HEK293 (cell line): ENCODE data around the gene MROH2B.

ENCODE experiments used
- CTCF ChIA-PET: fragments of 350-600 bp; formaldehyde crosslinking; extraction: SDS; loops from one replicate; lab custom pipeline; 2021; ENCODE audit warnings: antibody characterized with exemption; lab: Yijun Ruan, JAX
- POLR2A ChIA-PET: fragments of 300-600 bp; formaldehyde crosslinking; extraction: SDS; loops from one replicate; lab custom pipeline; 2020; ENCODE audit warnings: antibody characterized with exemption, inconsistent platforms; lab: Yijun Ruan, JAX
- H3K27ac ChIP-seq: fragments of 200-500 bp; sonication (Bioruptor generic); 2 replicates; pipeline ENCODE4 v1.5.1; 2014; ENCODE audit warnings: low read depth, low read length, control low read depth, inconsistent platforms; ENCODE audit errors: extremely low read depth
- H3K36me3 ChIP-seq, 2 experiments: fragments of 200-500 bp in 1 of 2; sonication (Bioruptor generic) in 1 of 2; 1 replicate in 1 of 2; 2 replicates in 1 of 2; pipeline ENCODE4 v1.5.1; 2014 to 2017; ENCODE audit warnings: inconsistent platforms in 2 of 2, low read length in 2 of 2; ENCODE audit not compliant: control insufficient read depth in 2 of 2, insufficient read depth in 1 of 2
- H3K4me1 ChIP-seq: fragments of 200-500 bp; sonication (Bioruptor generic); 2 replicates; pipeline ENCODE4 v1.5.1; 2014; ENCODE audit warnings: mild to moderate bottlenecking, low read length, inconsistent platforms; ENCODE audit not compliant: control insufficient read depth, insufficient read depth
- H3K4me3 ChIP-seq: 2 replicates; pipeline ENCODE4 v1.5.1; 2011; ENCODE audit warnings: low read depth, mild to moderate bottlenecking, control low read depth, low read length, moderate library complexity
- H3K9me3 ChIP-seq: fragments of 200-500 bp; sonication (Bioruptor generic); 2 replicates; pipeline ENCODE4 v1.5.1; 2014; ENCODE audit warnings: low read depth, low read length, inconsistent platforms; ENCODE audit not compliant: control insufficient read depth, insufficient read depth
- KLF10 ChIP-seq: fragments of 450-650 bp; IDR thresholded peaks from 2 replicates; pipeline ENCODE4 v1.5.1; 2018; ENCODE audit warnings: missing biosample characterization, mild to moderate bottlenecking, missing genetic modification characterization
- OVOL3 ChIP-seq: fragments of 450-650 bp; formaldehyde crosslinking; IDR thresholded peaks from 2 replicates; pipeline ENCODE4 v1.5.1; 2016; ENCODE audit warnings: missing biosample characterization, missing genetic modification characterization
- ZFP3 ChIP-seq: fragments of 450-650 bp; formaldehyde crosslinking; IDR thresholded peaks from 2 replicates; pipeline ENCODE4 v1.5.1; 2016; ENCODE audit warnings: low read depth, missing biosample characterization, missing genetic modification characterization
- ZNF114 ChIP-seq: fragments of 450-650 bp; formaldehyde crosslinking; IDR thresholded peaks from 2 replicates; pipeline ENCODE4 v1.5.0; 2017; ENCODE audit warnings: missing biosample characterization, missing genetic modification characterization
- ZNF19 ChIP-seq: fragments of 450-650 bp; formaldehyde crosslinking; IDR thresholded peaks from 2 replicates; pipeline ENCODE4; 2016; ENCODE audit warnings: missing biosample characterization, missing genetic modification characterization, low read depth
- ZNF239 ChIP-seq: fragments of 450-650 bp; formaldehyde crosslinking; IDR thresholded peaks from 2 replicates; pipeline ENCODE4 v1.5.1; 2016; ENCODE audit warnings: missing biosample characterization, missing genetic modification characterization
- ZNF48 ChIP-seq: fragments of 450-650 bp; formaldehyde crosslinking; IDR thresholded peaks from 2 replicates; pipeline ENCODE4 v1.5.1; 2016; ENCODE audit warnings: missing biosample characterization, missing genetic modification characterization
- ZNF488 ChIP-seq: fragments of 450-650 bp; formaldehyde crosslinking; IDR thresholded peaks from 2 replicates; pipeline ENCODE4 v1.5.1; 2016; ENCODE audit warnings: missing biosample characterization, missing genetic modification characterization
- ZNF510 ChIP-seq: fragments of 450-650 bp; formaldehyde crosslinking; IDR thresholded peaks from 2 replicates; pipeline ENCODE4 v1.5.1; 2018; ENCODE audit warnings: mild to moderate bottlenecking, missing genetic modification characterization, missing biosample characterization; ENCODE audit not compliant: insufficient replicate concordance
- ZNF600 ChIP-seq: fragments of 450-650 bp; formaldehyde crosslinking; IDR thresholded peaks from 2 replicates; pipeline ENCODE4 v1.5.1; 2016; ENCODE audit warnings: missing biosample characterization, missing genetic modification characterization
- ZNF610 ChIP-seq: fragments of 450-650 bp; formaldehyde crosslinking; IDR thresholded peaks from 2 replicates; pipeline ENCODE4 v1.5.1; 2016; ENCODE audit warnings: missing biosample characterization, missing genetic modification characterization, borderline replicate concordance
- ZNF654 ChIP-seq: fragments of 450-650 bp; formaldehyde crosslinking; IDR thresholded peaks from 2 replicates; pipeline ENCODE4 v1.5.1; 2016; ENCODE audit warnings: low read depth, missing biosample characterization, missing genetic modification characterization
- ZNF664 ChIP-seq: fragments of 450-650 bp; formaldehyde crosslinking; IDR thresholded peaks from 2 replicates; pipeline ENCODE4 v1.5.1; 2016; ENCODE audit warnings: missing biosample characterization, missing genetic modification characterization
- ZNF785 ChIP-seq: fragments of 450-650 bp; formaldehyde crosslinking; IDR thresholded peaks from 2 replicates; pipeline ENCODE4 v1.5.1; 2016; ENCODE audit warnings: missing biosample characterization, missing genetic modification characterization
- ZNF830 ChIP-seq: fragments of 450-650 bp; IDR thresholded peaks from 2 replicates; pipeline ENCODE4 v1.5.0; 2018; ENCODE audit warnings: missing biosample characterization, missing genetic modification characterization, low read depth, mild to moderate bottlenecking, moderate library complexity
- ZSCAN4 ChIP-seq: fragments of 450-650 bp; formaldehyde crosslinking; IDR thresholded peaks from 2 replicates; pipeline ENCODE4 v1.5.1; 2017; ENCODE audit warnings: missing biosample characterization, missing genetic modification characterization
- TF ChIP-seq, protein P1 (sequence below): fragments of 450-650 bp; formaldehyde crosslinking; IDR thresholded peaks from 2 replicates; pipeline ENCODE4 v1.5.1; 2016; ENCODE audit warnings: missing biosample characterization, missing genetic modification characterization

Gene MROH2B

DNA sequence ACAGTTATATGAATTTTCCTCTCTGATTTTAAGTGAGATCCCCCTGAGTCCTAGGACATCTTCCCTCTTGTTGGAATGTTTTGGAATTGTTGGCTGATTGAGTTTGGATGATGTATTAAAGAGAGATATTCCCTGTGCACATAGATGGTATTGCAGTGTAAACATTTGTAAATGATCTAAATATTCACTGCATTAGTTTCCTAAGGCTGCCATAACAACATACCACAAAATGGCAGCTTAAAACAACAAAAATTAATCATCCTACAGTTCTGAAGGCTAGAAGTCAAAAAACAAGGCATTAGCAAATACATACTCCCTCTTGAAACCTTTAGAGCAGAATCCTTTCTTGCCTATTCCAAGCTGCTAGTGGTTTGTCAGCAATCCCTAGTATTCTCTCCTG lies 38.0 kb upstream of the MROH2B start (continued):
- no peak for TF ChIP-seq ZNF239 (tag by site-specific recombination)
- TF ChIP-seq ZNF664 (tag by site-specific recombination) = no peak
- TF ChIP-seq OVOL3 (tag by site-specific recombination) = no peak
- TF ChIP-seq ZFP3 = no peak
- no peak for TF ChIP-seq ZNF510 (tag by site-specific recombination)

DNA sequence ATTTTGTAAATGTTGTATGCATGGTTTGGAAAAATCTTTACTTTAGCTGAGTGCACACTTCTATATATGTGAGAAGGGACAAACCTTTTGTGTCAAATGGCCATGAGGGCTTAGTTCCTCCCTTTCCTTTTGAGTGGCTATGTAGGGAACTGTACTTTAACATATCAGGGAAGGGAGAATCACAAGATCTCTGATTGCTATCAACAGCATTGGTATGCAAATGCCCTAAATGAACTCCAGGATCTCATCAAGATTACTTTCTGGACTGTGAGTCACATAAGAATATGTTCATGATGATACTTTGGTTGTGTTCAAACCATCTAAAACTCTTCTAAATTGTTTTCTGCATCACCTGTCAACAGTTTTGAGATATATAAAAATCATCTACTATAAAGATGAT lies 31.2 kb upstream of the MROH2B start:
- H3K27ac ChIP-seq = no peak overlapping the region
- no peaks in the 10 kb centered on the region for H3K36me3 ChIP-seq
- no peak overlapping the region for H3K4me3 ChIP-seq
- no peaks in the 10 kb centered on the region for H3K4me1 ChIP-seq
- CTCF ChIA-PET = no interaction called here
- POLR2A ChIA-PET = no interaction called here
- H3K9me3 ChIP-seq = no peaks in the 10 kb centered on the region
- TF ChIP-seq KLF10 (tag by site-specific recombination) = no peak
- TF ChIP-seq ZNF48 = no peak
- no peak for TF ChIP-seq ZNF600
- TF ChIP-seq ZNF654 = no peak
- TF ChIP-seq ZNF610 (tag by site-specific recombination) = no peak
- TF ChIP-seq ZSCAN4 (tag by site-specific recombination) = no peak
- TF ChIP-seq ZNF830 (tag by site-specific recombination) = no peak
- TF ChIP-seq ZNF785 = no peak
- TF ChIP-seq, protein P1, sequence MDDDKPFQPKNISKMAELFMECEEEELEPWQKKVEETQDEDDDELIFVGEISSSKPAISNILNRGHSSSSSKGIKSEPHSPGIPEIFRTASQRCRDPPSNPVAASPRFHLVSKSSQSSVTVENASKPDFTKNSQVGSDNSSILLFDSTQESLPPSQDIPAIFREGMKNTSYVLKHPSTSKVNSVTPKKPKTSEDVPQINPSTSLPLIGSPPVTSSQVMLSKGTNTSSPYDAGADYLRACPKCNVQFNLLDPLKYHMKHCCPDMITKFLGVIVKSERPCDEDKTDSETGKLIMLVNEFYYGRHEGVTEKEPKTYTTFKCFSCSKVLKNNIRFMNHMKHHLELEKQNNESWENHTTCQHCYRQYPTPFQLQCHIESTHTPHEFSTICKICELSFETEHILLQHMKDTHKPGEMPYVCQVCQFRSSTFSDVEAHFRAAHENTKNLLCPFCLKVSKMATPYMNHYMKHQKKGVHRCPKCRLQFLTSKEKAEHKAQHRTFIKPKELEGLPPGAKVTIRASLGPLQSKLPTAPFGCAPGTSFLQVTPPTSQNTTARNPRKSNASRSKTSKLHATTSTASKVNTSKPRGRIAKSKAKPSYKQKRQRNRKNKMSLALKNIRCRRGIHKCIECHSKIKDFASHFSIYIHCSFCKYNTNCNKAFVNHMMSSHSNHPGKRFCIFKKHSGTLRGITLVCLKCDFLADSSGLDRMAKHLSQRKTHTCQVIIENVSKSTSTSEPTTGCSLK (tag by site-specific recombination) = no peak
- no peak for TF ChIP-seq ZNF19 (tag by site-specific recombination)
- TF ChIP-seq ZNF488 = no peak

- Histone ChIP-seq H3K4me3 (no peak overlapping the region), H3K36me3 (no peaks in the 10 kb centered on the region), H3K27ac (no peak overlapping the region), H3K9me3 (no peaks in the 10 kb centered on the region)
- POLR2A ChIA-PET = no interaction called here
- no peak for TF ChIP-seq ZNF114 (tag by site-specific recombination)
- no peak for TF ChIP-seq ZNF654
- TF ChIP-seq, all 188 proteins: peak for 0
- CTCF ChIA-PET = no interaction called here
- H3K4me1 ChIP-seq = no peaks in the 10 kb centered on the region
Measured at GRCh38 chr5:41097642-41098041, 26.5 kb upstream of the MROH2B start.
